Neuronal stem cell (in vitro differentiated cells): ENCODE results near the gene ALOX15B.
"Not testable (repeated sequence)": the region's sequence is repeated elsewhere in the genome, so short reads cannot be mapped to it uniquely, and the experiment has no call there.

ENCODE experiments used
- DNase-seq: peaks from one replicate; pipeline ENCODE4 v3.0.0-alpha.2; 2013; ENCODE audit warnings: low spot score
- H2AFZ ChIP-seq: one replicate; pipeline ENCODE4 v1.6.1; 2013; ENCODE audit warnings: mild to moderate bottlenecking, low read length, inconsistent platforms
- H2AK5ac ChIP-seq: 2 replicates; pipeline ENCODE4 v1.6.1; 2013; ENCODE audit warnings: low read depth, mild to moderate bottlenecking, inconsistent platforms, low read length, moderate library complexity, mixed read lengths
- H2BK120ac ChIP-seq: 2 replicates; pipeline ENCODE4 v1.6.1; 2013; ENCODE audit warnings: low read depth, mild to moderate bottlenecking, inconsistent platforms, low read length, moderate library complexity, mixed read lengths
- H2BK12ac ChIP-seq: one replicate; pipeline ENCODE4 v1.6.1; 2013; ENCODE audit warnings: low read length, inconsistent platforms
- H2BK15ac ChIP-seq: 2 replicates; pipeline ENCODE4 v1.6.1; 2013; ENCODE audit warnings: mild to moderate bottlenecking, low read length, inconsistent platforms, mixed read lengths
- H2BK5ac ChIP-seq: one replicate; pipeline ENCODE4 v1.6.1; 2013; ENCODE audit warnings: inconsistent platforms, mild to moderate bottlenecking, low read length, moderate library complexity
- H3K14ac ChIP-seq: one replicate; pipeline ENCODE4 v1.6.1; 2013; ENCODE audit warnings: low read length, inconsistent platforms
- H3K18ac ChIP-seq: 2 replicates; pipeline ENCODE4 v1.6.1; 2013; ENCODE audit warnings: low read length, inconsistent platforms
- H3K23ac ChIP-seq: 2 replicates; pipeline ENCODE4 v1.6.1; 2013; ENCODE audit warnings: low read depth, mild to moderate bottlenecking, mixed read lengths, low read length, inconsistent platforms; ENCODE audit not compliant: poor library complexity
- H3K27ac ChIP-seq: replicated peaks from 3 replicates; pipeline ENCODE4 v1.5.1; 2013; ENCODE audit warnings: low read length, inconsistent platforms
- H3K27me3 ChIP-seq, 3 experiments: 2 replicates each; pipeline ENCODE4 v1.6.1; 2013; ENCODE audit warnings: low read length in 3 of 3, mild to moderate bottlenecking in 2 of 3, inconsistent platforms in 1 of 3, low read depth in 1 of 3, mixed read lengths in 1 of 3, moderate library complexity in 1 of 3; ENCODE audit not compliant: control insufficient read depth in 3 of 3, insufficient read depth in 3 of 3
- H3K36me3 ChIP-seq, 2 donors: replicated peaks in 1 of 2; 2 replicates each; pipeline ENCODE4 v1.6.1; 2013; ENCODE audit warnings: low read length in 2 of 2; ENCODE audit not compliant: control insufficient read depth in 2 of 2, insufficient read depth in 2 of 2
- H3K4ac ChIP-seq: 2 replicates; pipeline ENCODE4 v1.6.1; 2013; ENCODE audit warnings: inconsistent platforms, mild to moderate bottlenecking, low read length, moderate library complexity
- H3K4me1 ChIP-seq, 2 donors: 1 replicate in 1 of 2; 2 replicates in 1 of 2; pipeline ENCODE4 v1.6.1; 2013; ENCODE audit warnings: low read length in 2 of 2, low read depth in 1 of 2; ENCODE audit not compliant: control insufficient read depth in 2 of 2, insufficient read depth in 1 of 2
- H3K4me2 ChIP-seq: one replicate; pipeline ENCODE4 v1.6.1; 2013; ENCODE audit warnings: mild to moderate bottlenecking, low read length, inconsistent platforms; ENCODE audit not compliant: insufficient read depth, poor library complexity, severe bottlenecking
- H3K4me3 ChIP-seq, 2 donors: 2 replicates each; pipeline ENCODE4 v1.5.1; 2013; ENCODE audit warnings: low read length in 2 of 2, mild to moderate bottlenecking in 2 of 2, inconsistent platforms in 1 of 2, moderate library complexity in 1 of 2
- H3K79me1 ChIP-seq: one replicate; pipeline ENCODE4 v1.6.1; 2013; ENCODE audit warnings: low read depth, mild to moderate bottlenecking, inconsistent platforms, low read length, moderate library complexity
- H3K9ac ChIP-seq: one replicate; pipeline ENCODE4 v1.6.1; 2013; ENCODE audit warnings: mild to moderate bottlenecking, low read depth, low read length, inconsistent platforms; ENCODE audit not compliant: poor library complexity
- H3K9me3 ChIP-seq, 2 donors: replicated peaks in 1 of 2; 2 replicates each; pipeline versions ENCODE3 to v1.6.1; 2013; ENCODE audit warnings: low read length in 2 of 2, mild to moderate bottlenecking in 2 of 2, inconsistent platforms in 1 of 2, low read depth in 1 of 2, mixed read lengths in 1 of 2, moderate library complexity in 1 of 2; ENCODE audit not compliant: control insufficient read depth in 2 of 2, insufficient read depth in 1 of 2
- H4K8ac ChIP-seq: one replicate; pipeline ENCODE4 v1.6.1; 2013; ENCODE audit warnings: low read depth, mild to moderate bottlenecking, inconsistent platforms, low read length, moderate library complexity
- H4K91ac ChIP-seq: one replicate; pipeline ENCODE4 v1.6.1; 2013; ENCODE audit warnings: low read length, low read depth, mild to moderate bottlenecking, inconsistent platforms; ENCODE audit not compliant: poor library complexity
- WGBS, 2 donors: extraction: QIAGEN DNeasy Blood & Tissue Kit; methylation state at CpG; one replicate each; pipeline ENCODE4 v1.1.7; 2013; ENCODE audit warnings: missing lambda C conversion rate in 2 of 2, mixed read lengths in 1 of 2; ENCODE audit not compliant: insufficient read length in 2 of 2, insufficient replicate concordance in 1 of 2; ENCODE audit errors: extremely low coverage in 2 of 2; 5-methylcytosine and 5-hydroxymethylcytosine counted together

The ALOX15B gene

GRCh38 chr17:8059131-8059530 lies 20.3 kb downstream of the ALOX15B start:
- Histone ChIP-seq H4K8ac (no peak overlapping the region), H3K4me1 (no peaks in the 10 kb centered on the region), H2AK5ac (no peak overlapping the region), H3K79me1 (no peaks in the 10 kb centered on the region), H3K9ac (no peak overlapping the region), H2BK15ac (no peak overlapping the region), H2AFZ (no peak overlapping the region), H3K9me3 (no peaks in the 10 kb centered on the region), H3K23ac (no peak overlapping the region), H2BK120ac (no peak overlapping the region), H3K27ac (no peak overlapping the region), H3K4me2 (no peak overlapping the region), H3K18ac (no peak overlapping the region), H3K36me3 (no peaks in the 10 kb centered on the region), H3K4me3 (no peak overlapping the region), H3K14ac (no peak overlapping the region), H4K91ac (no peak overlapping the region), H3K27me3 (peaks cover 3 to 76% (median 49%) of the 10 kb centered on the region in 3 experiments), H2BK5ac (no peak overlapping the region), H2BK12ac (no peak overlapping the region), H3K4ac (no peak overlapping the region)
- no peak for DNase-seq
- WGBS, 2 donors, result no CpG with 5 or more reads among the region's 7 CpGs

DNA sequence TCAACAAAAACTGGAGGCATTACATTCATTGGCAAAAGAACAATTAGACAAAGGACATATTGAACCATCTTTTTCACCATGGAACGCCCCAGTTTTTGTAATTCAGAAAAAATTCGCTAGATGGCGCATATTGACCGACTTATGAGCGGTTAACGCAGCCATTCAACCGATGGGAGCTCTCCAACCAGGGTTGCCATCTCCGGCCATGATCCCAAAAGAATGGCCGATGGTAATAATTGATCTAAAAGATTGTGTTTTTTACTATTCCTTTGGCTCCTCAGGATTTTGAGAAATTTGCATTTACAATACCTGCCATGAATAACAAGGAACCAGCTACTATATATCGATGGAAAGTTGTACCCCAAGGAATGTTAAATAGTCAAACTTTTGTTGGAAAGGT lies 21.4 kb downstream of the ALOX15B start:
- no peak overlapping the region for H3K14ac ChIP-seq
- no peak overlapping the region for H3K4me3 ChIP-seq
- no peaks in the 10 kb centered on the region for H3K79me1 ChIP-seq
- H2BK15ac ChIP-seq, result no peak overlapping the region
- H3K9ac ChIP-seq, result no peak overlapping the region
- H2BK5ac ChIP-seq, result no peak overlapping the region
- no peak overlapping the region for H3K4ac ChIP-seq
- no peak overlapping the region for H3K23ac ChIP-seq
- peaks cover 3 to 84% (median 58%) of the 10 kb centered on the region in 3 experiments for H3K27me3 ChIP-seq
- no peak overlapping the region for H3K4me2 ChIP-seq
- H3K18ac ChIP-seq, result no peak overlapping the region
- H2AK5ac ChIP-seq, result no peak overlapping the region
- H4K8ac ChIP-seq, result no peak overlapping the region
- no peak overlapping the region for H2BK120ac ChIP-seq
- H2BK12ac ChIP-seq, result no peak overlapping the region
- H3K27ac ChIP-seq, result no peak overlapping the region
- H3K9me3 ChIP-seq, result no peaks in the 10 kb centered on the region
- peaks cover 0 to 2% of the 10 kb centered on the region in 2 donors for H3K4me1 ChIP-seq
- H2AFZ ChIP-seq, result no peak overlapping the region
- H4K91ac ChIP-seq, result no peak overlapping the region
- no peaks in the 10 kb centered on the region for H3K36me3 ChIP-seq
- WGBS, 2 donors, result no CpG with 5 or more reads among the region's 10 CpGs
- peak; percentile 83 for DNase-seq

DNA sequence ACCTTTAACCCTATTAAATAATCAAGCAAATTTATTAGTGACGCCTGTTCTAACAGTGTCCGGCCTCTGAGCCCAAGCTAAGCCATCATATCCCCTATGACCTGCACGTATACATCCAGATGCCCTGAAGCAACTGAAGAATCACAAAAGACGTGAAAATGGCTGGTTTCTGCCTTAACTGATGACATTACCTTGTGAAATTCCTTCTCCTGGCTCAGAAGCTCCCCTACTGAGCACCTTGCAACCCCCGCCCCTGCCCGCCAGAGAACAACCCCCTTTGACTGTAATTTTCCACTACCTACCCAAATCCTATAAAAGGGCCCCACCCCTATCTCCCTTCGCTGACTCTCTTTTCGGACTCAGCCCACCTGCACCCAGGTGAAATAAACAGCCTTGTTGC lies 23.0 kb downstream of the ALOX15B start:
- H2BK120ac ChIP-seq, H3K14ac ChIP-seq, H3K79me1 ChIP-seq, H3K4me2 ChIP-seq, H2AK5ac ChIP-seq, H3K9ac ChIP-seq, H3K4me1 ChIP-seq, H2BK15ac ChIP-seq, H3K23ac ChIP-seq, H4K91ac ChIP-seq, H3K9me3 ChIP-seq, H2BK5ac ChIP-seq, H3K4ac ChIP-seq, DNase-seq, H4K8ac ChIP-seq, H3K36me3 ChIP-seq, H3K27ac ChIP-seq, H3K4me3 ChIP-seq, H2AFZ ChIP-seq, H2BK12ac ChIP-seq, H3K18ac ChIP-seq: not testable (repeated sequence)
- H3K27me3 ChIP-seq, result peaks cover 3 to 85% (median 57%) of the 10 kb centered on the region in 3 experiments
- WGBS, 2 donors, result no CpG with 5 or more reads among the region's 8 CpGs

DNA sequence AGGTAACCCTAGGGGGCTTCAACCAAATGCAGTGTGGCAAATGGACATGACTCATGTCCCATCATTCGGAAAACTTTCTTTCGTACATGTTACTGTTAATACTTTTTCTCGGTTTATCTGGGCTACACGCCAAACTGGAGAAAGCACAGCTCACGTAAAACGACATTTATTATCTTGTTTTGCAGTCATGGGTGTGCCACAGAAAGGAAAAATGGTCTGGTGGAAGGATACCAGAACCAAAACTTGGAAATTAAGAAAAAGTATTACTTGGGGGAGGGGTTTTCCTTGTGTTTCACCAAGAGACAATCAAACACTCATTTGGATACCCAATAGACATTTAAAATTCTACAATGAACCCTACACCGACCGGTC lies 23.6 kb downstream of the ALOX15B start:
- Histone ChIP-seq H3K4me3 (no peak overlapping the region), H3K79me1 (no peaks in the 10 kb centered on the region), H2AK5ac (no peak overlapping the region), H3K18ac (no peak overlapping the region), H3K4ac (no peak overlapping the region), H3K9ac (no peak overlapping the region), H2BK5ac (no peak overlapping the region), H3K9me3 (no peaks in the 10 kb centered on the region), H3K36me3 (no peaks in the 10 kb centered on the region), H2BK120ac (no peak overlapping the region), H3K27me3 (peaks cover 3 to 85% (median 57%) of the 10 kb centered on the region in 3 experiments), H2BK15ac (no peak overlapping the region), H4K91ac (no peak overlapping the region), H3K23ac (no peak overlapping the region), H3K27ac (no peak overlapping the region), H2BK12ac (no peak overlapping the region), H4K8ac (no peak overlapping the region), H2AFZ (no peak overlapping the region), H3K4me1 (peaks cover 0 to 6% of the 10 kb centered on the region in 2 donors), H3K14ac (no peak overlapping the region), H3K4me2 (no peak overlapping the region)
- no peak for DNase-seq
- no CpG with 5 or more reads among the region's 8 CpGs for WGBS, 2 donors
